ENCODE measurements around the gene SMTN. TPM values are rescaled to one million over a fixed set of nuclear protein-coding genes. Genes with fewer than 3 reads are reported as not detected.

Gene SMTN
- total RNA-seq, 2 experiments from 2014 or later: 35.6 to 51.2 TPM

DNA sequence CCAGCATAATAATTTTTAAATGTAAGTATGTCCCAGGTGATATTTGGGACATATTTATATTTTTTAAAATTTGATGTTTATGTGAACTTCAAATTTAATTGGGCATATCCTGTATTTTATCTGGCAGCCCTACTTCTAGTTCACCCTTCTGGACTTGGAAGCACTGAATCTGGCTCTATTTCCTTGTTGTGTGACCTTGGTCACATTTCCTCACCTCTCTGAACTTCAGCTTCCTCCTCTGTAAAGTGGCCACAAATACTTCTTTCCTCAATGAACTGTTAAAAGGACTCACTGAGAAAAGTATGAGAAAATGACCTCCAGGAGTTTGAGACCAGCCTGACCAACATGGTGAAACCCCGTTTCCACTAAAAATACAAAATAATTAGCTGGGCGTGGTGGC is 70.8 kb downstream of the SMTN start:
- H3K27ac Mint-ChIP-seq: no peak overlapping the region
- H3K36me3 Mint-ChIP-seq: no peaks in the 10 kb centered on the region
- no peak for DNase-seq
- ATAC-seq: no peak
- H3K9me3 Mint-ChIP-seq (ENCODE audit: low read depth): no peaks in the 10 kb centered on the region
- CTCF ChIA-PET: no interaction called here
- H3K4me1 Mint-ChIP-seq: no peaks in the 10 kb centered on the region
- no peak overlapping the region for H3K4me3 Mint-ChIP-seq
- H3K27me3 Mint-ChIP-seq: peaks cover 3% of the 10 kb centered on the region

DNA sequence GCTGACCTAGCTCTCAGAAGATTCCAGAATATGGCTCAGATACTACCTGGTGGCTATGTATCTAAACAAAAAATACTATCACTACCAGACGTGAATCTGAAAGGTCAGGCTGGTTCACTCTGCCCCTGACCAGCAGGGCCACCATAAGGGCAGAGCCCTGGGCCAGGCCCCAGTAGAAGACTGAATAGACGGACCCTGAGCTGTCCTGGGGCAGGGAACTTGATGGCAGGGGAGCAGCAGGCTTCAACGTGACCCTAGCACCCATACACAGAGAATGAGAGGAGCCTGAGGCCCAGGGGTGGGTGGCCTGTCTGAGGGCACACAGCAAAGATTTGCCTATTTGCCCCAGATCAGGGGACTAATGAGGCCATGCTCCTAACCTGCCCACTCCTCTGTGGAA is 72.2 kb downstream of the SMTN start:
- H3K36me3 Mint-ChIP-seq: no peaks in the 10 kb centered on the region
- H3K27me3 Mint-ChIP-seq: peaks cover 8% of the 10 kb centered on the region
- H3K27ac Mint-ChIP-seq: no peak overlapping the region
- CTCF ChIA-PET: interaction anchor here (0.9 to 1.5 kb wide), 4 partner anchors 8 to 106 kb away, joined by 3 to 5 read pairs (median 3); no protein-coding TSS in a partner anchor
- no peak overlapping the region for H3K4me3 Mint-ChIP-seq
- no peak for DNase-seq
- ATAC-seq: no peak
- no peaks in the 10 kb centered on the region for H3K4me1 Mint-ChIP-seq
- no peaks in the 10 kb centered on the region for H3K9me3 Mint-ChIP-seq (ENCODE audit: low read depth)

Other genes starting within 250 kb of the SMTN start
- gene MORC2, start 112.5 kb upstream of the SMTN start, total RNA-seq: 10 to 100 TPM; 27.0 to 28.7 TPM
- 10 to 100 TPM; 56.7 to 69.8 TPM for gene TUG1, start 112.1 kb upstream of the SMTN start, total RNA-seq
- 1 to 10 TPM in 1 of 2 experiments, under 1 TPM in 1; 0.49 to 1.5 TPM for gene SELENOM, start 26.2 kb downstream of the SMTN start, total RNA-seq
- under 1 TPM in 1 of 2 experiments, not detected in 1; 0.14 TPM for gene INPP5J, start 41.6 kb downstream of the SMTN start, total RNA-seq
- gene PLA2G3, start 59.2 kb downstream of the SMTN start, total RNA-seq: not detected
- gene RNF185, start 78.9 kb downstream of the SMTN start, total RNA-seq: 10 to 100 TPM; 15.8 to 20.7 TPM
- 10 to 100 TPM; 32.2 to 47.3 TPM for gene LIMK2, start 131.0 kb downstream of the SMTN start, total RNA-seq
- 10 to 100 TPM; 11.0 to 15.7 TPM for gene PIK3IP1, start 211.2 kb downstream of the SMTN start, total RNA-seq

Measured in activated CD8-positive, alpha-beta memory T cell treated with anti-CD3 and anti-CD28 coated beads, Interleukin-2, amount 10 ng/mL, durations not matched to agents 7 days and 5 days (primary cell).